NCI-H146 treated with DMSO at 0.1 percent for 48 hours (cell line): ENCODE data around the gene MT1A.

Experiments
- DNase-seq: peaks from one replicate; lab custom pipeline; 2025; ENCODE audit not compliant: unreplicated experiment; lab: John Stamatoyannopoulos, UW

Gene MT1A

DNA sequence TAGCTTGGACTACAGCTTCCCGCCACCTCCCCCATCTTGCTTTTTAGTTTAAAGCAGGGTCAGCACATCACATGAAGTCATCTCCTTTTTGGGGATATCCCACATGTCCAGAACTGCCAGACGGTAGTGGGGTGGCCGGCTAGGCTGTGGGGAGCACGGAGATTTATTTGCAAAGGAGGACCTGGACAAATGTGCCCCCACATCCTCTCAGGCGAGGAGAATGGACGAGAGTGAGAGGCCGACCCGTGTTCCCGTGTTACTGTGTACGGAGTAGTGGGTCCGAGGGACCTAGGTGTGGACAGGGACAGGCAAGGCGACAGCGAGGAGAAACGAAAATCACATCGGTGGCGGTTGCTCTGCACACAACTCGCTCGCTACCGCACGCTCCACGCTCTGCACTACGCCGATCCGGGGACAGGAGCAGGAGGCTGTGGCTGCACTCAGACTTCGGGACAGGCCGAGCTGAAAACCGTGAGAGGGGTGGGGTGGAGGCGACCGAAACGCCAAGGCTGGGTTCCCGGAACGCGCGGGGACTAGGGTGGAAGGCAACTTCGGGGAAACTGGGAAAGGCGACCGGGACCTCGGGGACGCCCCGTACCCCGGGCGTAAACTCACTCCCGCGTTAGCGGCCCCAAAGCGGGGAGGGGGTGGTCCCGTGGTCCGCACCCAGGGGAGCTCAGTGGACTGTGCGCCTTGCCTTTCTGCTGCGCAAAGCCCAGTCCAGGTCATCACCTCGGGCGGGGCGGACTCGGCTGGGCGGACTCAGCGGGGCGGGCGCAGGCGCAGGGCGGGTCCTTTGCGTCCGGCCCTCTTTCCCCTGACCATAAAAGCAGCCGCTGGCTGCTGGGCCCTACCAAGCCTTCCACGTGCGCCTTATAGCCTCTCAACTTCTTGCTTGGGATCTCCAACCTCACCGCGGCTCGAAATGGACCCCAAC lies at the start of gene MT1A:
Gene MT1A, plus strand, starts transcription at position 853 of the 937 bp plus-strand sequence. Its CDS starts 73 bp downstream, at position 926.
- no peak for DNase-seq

DNA sequence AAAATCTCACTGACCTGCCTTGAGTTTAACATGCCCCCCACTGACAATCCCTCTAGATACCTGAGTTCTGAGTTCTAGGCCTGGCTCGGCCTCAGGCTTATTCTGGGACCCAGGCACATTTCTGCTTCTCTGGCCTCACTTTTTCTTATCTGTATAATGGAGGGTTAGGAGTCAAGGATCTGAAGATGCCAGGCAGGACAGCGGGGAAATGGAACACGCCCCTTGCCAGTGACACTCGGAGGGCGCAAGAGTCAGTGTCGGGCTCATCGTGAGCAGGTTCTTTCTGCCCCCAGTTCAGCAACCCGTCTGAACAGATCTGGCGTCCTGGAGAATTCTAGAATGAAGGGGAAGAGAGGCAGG lies 49.7 kb upstream of the MT1A start:
- DNase-seq = no peak

DNA sequence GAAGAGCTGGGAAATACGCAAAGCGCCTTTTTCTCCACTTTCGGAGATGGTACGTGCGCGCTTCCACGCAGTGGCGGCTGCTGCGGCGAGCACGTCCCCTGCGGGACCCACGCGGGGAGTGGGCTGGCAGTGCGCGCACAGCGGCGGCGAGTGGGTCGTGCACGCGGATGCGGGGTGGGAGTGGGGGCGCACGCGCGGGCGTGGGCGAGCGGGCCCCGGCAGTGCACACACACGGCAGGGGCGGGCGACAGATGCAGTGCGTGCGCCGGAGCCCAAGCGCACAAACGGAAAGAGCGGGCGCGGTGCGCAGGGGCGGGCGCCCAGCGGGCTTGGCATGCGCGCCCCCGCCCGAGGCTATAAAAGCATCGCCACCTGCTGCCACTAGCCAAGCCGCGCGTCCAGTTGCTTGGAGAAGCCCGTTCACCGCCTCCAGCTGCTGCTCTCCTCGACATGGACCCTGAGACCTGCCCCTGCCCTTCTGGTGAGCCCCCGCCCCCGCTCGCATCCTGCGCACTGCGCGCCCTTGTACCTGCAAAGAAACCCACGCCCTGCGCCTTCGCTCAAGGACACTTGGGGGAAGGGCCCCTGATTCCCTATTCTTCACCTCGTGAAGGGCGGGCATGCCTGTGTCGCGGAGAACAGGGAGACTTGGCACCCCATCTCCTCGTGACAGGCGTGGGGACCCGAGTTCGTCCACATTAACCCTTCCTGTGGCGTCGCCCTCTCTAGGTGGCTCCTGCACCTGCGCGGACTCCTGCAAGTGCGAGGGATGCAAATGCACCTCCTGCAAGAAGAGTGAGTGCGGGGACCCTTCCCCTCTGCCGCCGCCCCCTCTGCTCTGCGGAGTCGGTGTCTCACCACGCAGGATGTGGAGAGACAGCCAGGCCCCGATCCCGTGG lies 49.1 kb upstream of the MT1A start, which contains the start of gene MT3:
Gene MT3, plus strand, starts transcription at position 388 of the 899 bp plus-strand sequence. Its CDS starts 63 bp downstream, at position 451.
- peak; percentile 28 for DNase-seq

DNA sequence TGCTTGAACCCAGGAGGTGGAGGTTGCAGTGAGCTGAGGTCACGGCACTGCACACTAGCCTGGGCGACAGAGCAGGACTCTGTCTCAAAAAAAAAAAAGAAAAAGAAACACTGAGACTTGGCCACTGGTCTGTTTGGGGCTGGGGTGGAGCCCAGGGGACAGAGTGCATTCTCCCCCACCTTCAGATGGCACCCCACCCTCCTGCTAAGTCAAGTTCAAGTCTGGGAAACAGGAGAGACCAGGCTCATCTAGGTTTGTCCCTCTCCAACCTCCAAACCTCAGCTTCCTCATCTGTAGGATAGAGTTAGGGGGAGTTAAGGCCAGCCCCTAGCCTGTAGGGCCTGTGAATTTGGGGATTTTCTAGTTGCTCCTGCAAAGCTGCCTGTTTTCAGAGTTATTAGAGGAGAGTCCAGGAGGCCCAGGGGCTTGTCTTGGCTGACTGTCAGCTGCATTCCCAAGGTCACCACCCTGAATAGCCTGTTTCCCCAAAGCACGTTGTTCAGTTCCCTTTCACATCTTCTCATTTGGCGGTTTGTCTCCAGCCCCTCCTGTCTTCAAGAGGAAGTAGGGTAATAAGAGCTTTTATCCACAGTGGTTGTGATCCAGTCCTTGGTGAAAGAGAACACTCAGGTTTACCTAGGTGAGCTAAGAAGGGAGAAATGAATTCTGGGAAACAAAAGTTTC lies 46.9 kb upstream of the MT1A start:
- no peak for DNase-seq

DNA sequence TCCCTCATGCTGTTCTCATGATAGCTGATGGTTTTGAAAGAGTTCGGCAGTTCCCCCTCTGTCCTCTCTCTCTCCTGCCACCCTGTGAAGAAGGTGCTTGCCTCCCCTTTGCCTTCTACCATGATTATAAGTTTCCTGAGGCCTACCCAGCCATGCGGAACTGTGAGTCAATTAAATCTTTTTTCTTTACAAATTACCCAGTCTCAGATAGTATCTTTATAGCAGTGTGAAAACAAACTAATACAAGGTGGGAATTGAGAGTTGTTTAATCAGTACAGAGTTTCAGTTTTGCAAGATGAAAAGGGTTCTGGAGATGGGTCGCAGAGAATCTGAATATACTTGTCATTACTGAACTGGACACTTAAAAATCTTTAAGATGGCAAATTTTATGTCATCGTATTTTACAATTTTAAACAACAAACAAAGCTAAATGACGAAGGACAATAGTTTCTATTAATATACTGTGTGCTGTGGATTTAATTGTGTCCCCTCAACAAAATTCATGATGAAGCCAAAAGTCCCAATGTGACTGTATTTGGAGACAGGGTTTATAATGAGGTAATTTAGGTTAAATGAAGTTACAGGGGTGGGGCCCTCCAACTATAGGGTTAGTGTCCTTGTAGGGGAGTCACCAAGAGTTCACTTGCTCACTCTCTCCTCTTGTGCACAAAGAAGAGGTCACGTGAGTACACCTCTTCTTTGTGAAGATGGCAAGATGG lies 44.7 kb upstream of the MT1A start:
- no peak for DNase-seq

DNA sequence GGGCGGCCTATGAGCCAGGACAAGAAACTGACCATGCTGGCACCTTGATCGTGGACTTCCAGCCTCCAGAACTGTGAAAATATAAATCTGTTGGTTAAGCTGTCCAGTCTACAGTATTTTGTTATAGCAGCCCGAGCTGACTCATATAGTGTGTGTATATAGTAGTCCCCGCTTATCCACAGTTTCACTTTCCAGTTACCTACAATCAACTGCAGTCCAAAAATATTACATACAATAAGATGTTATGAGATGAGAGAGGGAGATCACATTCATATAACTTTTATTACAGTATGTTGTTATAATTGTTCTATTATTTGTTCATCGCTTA lies 44.2 kb upstream of the MT1A start:
- DNase-seq = no peak

DNA sequence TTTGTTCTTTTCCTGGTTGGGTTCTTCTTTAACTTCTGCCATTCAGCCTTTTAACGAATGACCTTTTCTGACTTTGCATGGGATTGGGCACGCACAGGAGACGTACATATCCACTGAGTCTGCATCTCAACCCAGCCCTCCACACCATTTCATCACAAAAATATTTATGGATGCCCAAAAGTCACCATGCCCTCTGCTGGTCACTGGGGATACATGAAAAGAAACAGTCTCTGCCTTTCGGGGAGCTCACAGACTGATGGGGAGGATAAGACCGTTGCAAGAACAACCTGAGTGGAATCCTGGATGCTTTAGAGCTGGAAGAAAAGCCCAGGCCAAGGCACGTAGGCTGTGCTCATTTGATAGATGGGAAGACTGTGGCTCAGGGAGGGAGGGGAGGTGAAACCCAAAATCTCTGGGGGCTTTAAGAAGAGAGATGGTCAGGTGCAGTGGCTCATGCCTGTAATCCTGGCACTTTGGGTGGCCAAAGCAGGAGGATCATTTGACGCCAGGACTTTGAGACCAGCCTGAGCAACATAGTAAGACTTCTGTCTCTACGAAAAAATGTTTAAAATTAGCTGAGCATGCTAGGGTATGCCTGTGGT lies 38.0 kb upstream of the MT1A start:
- peak; percentile 17 for DNase-seq

DNA sequence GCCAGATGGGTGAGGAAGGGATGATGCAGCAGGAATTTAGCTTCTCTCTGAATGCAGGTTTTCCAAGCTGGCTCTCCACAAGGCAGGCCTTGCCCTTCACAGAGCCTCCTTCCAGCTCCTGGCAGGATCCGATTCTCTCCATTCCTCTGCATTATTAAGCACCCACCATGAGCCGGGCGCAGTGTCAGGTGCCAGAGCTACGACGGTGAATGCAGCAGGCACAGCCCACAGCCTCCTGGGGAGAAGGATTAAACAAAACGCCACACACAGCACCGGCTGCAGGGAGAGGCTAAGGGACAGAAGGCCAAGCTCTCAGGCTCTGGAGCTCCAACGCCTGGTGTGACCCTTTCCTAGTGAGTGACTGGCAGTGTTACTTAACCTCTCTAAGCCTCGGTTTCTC lies 37.1 kb upstream of the MT1A start:
- peak; percentile 7 for DNase-seq

DNA sequence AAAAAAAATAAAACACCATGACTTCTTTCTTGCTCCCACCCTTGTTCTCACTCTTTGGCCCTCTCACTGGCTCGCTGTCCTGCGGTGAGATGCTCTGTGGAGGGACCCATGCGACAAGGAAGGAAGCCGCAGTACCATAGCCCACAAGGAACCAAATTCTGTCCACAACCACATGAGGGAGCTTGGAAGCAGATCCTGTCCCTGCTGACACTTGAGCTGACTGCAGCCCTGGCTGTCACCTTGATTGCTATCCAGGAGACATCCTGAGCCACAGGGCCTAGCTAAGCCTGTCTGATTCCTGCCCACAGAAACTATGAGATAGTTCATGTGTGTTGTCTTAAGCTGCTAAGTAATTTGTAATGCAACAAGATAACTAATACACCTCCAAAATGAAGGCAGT lies 34.9 kb upstream of the MT1A start:
- peak; percentile 7 for DNase-seq

DNA sequence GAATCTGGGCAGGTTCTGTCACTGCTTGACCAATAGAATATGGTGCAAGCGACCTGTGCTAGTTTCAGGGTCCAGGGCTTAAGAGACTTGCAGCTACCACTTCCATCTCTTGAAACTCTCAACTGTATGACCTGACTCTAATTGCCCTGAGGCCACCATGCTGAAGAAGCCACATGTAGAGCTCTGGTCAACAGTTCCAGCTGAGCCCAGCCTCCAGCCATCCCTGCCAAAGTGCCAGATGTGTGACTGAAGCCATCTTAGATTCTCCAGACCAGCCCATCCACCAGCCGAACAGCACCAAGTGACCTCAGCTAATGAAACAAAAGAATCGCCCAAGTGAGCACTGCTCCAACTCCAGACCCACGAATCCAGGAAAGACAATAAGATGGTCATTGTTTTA lies 33.5 kb upstream of the MT1A start:
- DNase-seq = no peak

DNA sequence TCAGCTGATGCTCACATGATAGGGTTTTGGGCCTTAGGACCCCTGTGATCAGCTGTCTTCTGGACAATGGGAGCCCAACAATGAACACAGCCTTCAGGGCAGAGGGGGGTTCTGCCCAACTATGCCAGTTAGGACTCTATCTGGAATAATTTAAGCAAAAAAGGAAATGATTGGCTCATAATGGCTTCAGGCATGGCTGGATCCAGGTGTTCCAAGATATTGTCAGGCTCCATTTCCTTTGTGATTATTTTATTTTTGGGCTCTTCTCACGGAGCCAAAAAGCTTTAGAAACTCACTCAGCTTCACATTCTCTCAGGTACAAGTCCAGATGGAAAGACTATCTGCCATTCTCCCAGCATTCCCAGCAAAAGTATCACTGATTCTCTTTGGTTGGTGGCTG lies 33.0 kb upstream of the MT1A start:
- DNase-seq = no peak

DNA sequence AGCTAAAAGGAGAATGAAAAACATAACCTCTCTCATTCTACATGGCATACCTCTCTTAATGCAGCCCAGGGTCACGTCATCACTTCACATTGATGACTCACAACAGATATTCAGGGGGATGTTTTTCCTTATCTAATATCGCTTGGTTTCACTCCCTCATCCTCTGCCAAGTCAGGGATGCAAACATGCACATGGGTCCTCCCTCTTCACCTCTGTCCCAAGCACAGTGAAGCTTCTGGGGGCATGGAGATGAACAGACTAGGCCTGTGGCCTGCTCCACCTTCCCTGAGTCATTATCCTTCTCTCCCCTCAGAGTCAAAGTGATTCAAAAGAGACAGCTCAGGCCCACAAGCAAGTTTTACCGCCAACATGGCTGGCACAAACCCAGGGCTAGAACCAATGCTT lies 32.4 kb upstream of the MT1A start:
- no peak for DNase-seq

DNA sequence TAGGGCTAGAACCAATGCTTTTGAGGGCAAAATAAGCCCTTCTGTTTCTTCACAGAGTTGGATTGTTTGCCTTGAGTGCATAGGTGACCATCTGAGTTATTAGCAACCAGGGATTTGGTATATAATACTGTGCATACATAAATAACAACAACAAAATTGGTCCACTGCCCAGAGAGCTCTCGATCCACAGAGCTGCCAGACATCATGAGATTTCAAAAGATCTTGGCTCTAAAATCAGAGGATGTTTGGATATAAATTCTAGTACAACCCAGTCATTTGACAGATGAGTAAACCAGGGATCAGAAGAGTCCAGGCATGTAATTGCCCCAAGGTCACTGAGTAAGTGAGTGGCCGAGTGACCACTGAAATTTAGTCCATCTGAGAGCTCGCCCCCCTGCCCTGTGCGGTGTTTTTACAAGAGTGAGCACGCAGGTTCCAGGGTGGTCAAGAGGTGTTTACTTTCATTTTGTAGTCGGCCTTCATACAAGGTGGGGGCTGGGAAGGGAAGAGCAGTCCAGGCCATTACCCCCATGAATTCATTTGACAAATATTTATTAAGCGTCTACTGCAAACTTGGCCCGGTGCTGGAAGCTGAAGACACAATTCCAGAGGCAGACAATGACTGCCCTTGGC lies 31.9 kb upstream of the MT1A start:
- no peak for DNase-seq

DNA sequence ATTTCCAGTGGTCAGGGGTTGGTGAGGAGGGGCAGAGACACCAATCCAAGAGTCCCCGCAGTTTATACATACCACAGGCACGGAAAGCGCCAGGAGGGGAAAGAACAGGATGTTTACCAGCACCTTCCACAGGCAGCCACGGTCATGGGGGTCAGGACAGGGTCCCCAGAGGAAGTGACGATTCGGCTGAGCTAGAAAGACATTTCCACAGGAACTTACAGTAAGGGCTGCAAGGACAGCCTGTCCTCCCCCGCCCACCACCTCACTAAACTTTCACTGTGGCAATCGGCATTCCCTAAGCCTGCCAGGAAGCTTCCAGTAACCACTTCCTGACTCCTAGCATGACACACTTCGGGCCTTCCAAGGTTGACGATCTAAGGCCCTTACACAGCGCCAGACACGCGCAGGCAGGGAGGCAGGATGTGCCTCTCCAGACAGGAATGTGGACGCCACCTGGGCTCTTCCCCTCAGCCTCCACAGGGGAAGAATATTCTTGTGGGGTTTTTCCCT lies 31.3 kb upstream of the MT1A start:
- no peak for DNase-seq

DNA sequence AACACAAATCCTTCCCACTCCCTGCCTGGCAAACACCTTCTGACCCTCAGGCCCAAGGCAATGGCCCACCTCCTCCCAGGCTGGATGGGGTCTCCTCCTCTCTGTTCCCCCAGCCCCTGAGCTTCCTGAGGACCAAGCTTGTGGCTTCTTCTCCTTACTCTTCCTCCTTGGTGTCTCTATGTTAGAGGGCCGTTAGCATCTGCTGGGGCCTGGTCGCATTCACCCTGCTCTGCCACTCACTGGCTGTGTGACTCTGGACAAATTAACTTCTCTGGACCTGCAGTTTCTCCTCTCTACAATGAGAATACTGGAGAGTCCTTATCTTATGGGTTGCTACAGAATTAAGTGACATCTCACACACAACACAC lies 30.8 kb upstream of the MT1A start:
- DNase-seq = no peak

DNA sequence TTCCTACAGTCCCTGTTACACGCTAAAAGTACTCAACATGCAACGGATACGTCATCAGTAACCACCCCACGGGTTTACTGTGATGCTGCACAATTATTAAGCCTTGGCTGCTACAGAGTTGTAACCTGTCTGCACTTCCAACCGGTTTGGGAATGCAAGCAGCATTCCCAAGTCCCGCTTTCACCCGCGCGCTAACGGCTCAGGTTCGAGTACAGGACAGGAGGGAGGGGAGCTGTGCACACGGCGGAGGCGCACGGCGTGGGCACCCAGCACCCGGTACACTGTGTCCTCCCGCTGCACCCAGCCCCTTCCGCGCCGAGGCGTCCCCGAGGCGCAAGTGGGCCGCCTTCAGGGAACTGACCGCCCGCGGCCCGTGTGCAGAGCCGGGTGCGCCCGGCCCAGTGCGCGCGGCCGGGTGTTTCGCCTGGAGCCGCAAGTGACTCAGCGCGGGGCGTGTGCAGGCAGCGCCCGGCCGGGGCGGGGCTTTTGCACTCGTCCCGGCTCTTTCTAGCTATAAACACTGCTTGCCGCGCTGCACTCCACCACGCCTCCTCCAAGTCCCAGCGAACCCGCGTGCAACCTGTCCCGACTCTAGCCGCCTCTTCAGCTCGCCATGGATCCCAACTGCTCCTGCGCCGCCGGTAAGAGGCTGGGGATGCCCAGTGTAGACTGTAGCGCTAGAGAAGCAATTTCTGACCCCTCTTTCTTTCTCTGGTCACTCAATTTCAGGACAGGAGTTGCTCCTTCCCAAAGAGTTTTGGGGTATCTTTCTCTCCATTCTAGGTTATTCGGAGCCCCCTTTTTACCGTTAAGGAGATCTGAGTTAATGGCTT lies 30.2 kb upstream of the MT1A start, which contains the start of gene MT2A:
Gene MT2A, plus strand, starts transcription at position 542 of the 833 bp plus-strand sequence. Its CDS starts 72 bp downstream, at position 614.
- DNase-seq = peak; percentile 83

DNA sequence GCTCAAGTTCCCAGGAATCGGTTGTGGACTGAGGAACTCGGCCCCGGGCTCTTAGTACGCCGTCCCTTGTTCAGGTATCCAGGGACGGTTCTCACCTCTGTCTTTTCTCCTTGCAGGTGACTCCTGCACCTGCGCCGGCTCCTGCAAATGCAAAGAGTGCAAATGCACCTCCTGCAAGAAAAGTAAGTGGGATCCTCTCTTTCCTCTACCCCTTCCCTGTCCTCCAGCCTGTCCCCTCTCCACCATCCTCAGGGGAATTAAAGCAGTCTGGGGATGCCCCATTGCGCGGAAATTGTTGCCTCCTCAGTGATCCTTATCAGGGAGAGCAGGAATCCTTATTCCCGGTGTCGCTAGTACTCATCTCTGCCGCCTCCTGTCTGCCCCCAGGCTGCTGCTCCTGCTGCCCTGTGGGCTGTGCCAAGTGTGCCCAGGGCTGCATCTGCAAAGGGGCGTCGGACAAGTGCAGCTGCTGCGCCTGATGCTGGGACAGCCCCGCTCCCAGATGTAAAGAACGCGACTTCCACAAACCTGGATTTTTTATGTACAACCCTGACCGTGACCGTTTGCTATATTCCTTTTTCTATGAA lies 29.5 kb upstream of the MT1A start:
- DNase-seq = no peak

DNA sequence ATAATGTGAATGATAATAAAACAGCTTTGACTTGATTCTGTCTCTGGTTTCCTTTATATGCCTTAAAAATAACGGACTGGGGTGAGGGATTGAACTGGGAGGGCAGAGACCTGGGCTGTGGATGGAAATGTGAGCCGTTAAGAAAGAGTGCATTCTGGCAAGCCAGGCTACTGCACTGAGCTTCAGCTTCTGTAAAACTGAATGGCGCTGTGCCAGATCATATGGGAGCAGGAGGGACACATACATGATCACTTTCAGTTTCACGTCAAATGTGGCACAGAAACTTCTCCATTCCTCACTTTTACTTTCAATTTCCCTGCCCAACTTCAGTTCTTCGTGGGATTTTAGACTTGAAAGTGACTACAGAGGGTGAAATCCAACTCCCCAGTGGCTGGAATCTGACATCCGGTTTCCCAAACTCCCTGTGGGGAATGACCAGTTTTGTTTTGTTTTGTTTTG lies 29.0 kb upstream of the MT1A start:
- DNase-seq = no peak
